ENCODE results near the gene CNTN6.

DNA sequence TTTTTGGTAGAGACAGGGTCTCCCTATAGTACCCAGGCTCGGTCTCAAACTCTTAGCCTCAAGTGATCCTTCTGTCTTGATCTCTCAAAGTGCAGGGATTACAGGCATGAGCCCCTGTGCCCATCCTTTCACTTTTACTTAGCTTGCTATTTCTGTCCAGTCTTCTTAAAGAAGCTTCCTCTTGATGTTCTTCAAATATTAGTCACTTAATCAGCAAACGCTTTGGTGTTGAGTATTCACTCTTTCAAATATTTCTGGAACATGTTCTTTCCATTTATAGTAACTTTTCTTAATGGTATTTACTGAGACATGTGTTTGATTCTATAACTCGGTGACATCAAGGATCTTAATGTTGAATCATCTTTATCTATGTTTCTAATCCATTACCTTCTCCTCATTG lies 122.1 kb downstream of the CNTN6 start:
- no peak for TF ChIP-seq REST (IDR thresholded peaks at IDR 0.05; ENCODE audit: insufficient read depth in 1 of 2, low read depth in 2 of 2, low read length in 2 of 2)
- TF ChIP-seq SIN3A (IDR thresholded peaks at IDR 0.05; ENCODE audit: borderline replicate concordance, insufficient read depth, low read length), result no peak
- TF ChIP-seq POLR2AphosphoS5 (IDR thresholded peaks at IDR 0.05; ENCODE audit: low read depth, low read length), result no peak
- no peak for TF ChIP-seq TAF1 (IDR thresholded peaks at IDR 0.05; ENCODE audit: borderline replicate concordance, insufficient read depth, low read length)
